Body of pancreas (tissue), 4 donors: Measurements from ENCODE around the gene TMEM247.

Experiments
- CTCF ChIP-seq, 7 experiments: fragments of 450-650 bp in 4 of 7; fragments of 200-600 bp in 3 of 7; sonication (generic) in 3 of 7; IDR thresholded peaks; one replicate each; pipeline ENCODE4 v1.5.1; 2016 to 2019; ENCODE audit warnings: antibody characterized with exemption in 7 of 7
- POLR2A ChIP-seq, 3 donors: fragments of 450-650 bp; IDR thresholded peaks; one replicate each; pipeline ENCODE4 v1.6.1; 2016; ENCODE audit warnings: antibody characterized with exemption in 3 of 3, mild to moderate bottlenecking in 2 of 3

- TF ChIP-seq CTCF (IDR thresholded peaks at IDR 0.05) = no peak
- no peak for TF ChIP-seq POLR2A (IDR thresholded peaks at IDR 0.05)
Measured at GRCh38 chr2:46504221-46504620, 24.9 kb downstream of the TMEM247 start.
